GM23248 (cell line): ENCODE measurements around the gene KNSTRN.

Experiments
- EZH2 ChIP-seq: fragments of 200-600 bp; sonication (generic); IDR thresholded peaks from 2 replicates; pipeline ENCODE4 v1.6.1; 2018; ENCODE audit warnings: antibody characterized with exemption, mild to moderate bottlenecking; ENCODE audit not compliant: insufficient read depth, poor library complexity, severe bottlenecking
- EZH2phosphoT487 ChIP-seq: fragments of 200-600 bp; sonication (generic); IDR thresholded peaks from 2 replicates; pipeline ENCODE4 v1.6.1; 2018; ENCODE audit warnings: antibody characterized with exemption, moderate library complexity, mild to moderate bottlenecking, low read depth; ENCODE audit not compliant: insufficient read depth

DNA sequence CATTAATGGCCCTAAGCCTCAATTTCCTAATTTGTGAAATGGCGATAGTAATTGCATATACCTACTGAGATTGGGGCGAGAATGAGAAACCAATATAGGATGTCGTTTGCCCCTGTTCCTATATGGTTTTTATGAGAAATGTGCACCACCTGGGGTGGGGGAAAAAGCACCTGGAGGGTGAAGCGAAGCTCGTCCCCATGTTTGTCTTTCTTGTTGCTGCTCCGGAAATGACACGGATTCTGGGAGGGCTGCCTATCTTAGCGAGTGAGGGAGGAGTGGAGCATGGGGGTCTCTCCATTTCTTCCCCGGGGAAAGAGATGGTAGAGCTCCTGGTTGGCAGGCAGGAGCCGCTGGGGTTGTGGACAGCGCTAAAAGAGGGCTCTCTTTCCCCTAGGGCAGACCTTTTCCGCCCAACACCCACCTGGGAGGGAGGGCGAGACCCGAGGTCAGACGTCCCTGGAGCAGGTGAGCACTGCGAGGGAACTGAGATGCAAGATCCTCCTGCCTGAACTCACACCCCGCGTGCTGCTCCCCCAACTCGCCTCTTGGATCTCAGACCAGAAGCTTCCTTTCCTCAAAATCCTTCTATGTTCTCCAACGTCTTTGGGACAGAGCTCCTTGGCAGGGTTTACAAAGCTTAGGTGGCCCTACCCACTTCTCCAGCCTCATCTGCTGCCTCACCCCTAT is 52.6 kb downstream of the KNSTRN start:
- TF ChIP-seq EZH2: no peak
- no peak for TF ChIP-seq EZH2phosphoT487
